Measurements from ENCODE around the gene FOLR3.

The FOLR3 gene

DNA sequence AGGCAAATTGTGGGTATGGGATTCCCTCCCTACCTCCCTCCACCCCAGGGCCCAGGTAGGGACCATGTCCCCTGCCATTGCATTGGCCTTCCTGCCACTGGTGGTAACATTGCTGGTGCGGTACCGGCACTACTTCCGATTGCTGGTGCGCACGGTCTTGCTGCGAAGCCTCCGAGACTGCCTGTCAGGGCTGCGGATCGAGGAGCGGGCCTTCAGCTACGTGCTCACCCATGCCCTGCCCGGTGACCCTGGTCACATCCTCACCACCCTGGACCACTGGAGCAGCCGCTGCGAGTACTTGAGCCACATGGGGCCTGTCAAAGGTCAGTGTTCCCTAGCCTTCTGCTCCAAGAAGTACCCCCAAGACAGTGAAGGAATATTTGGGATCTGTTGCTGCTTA is 29.6 kb upstream of the FOLR3 start, which contains the start of gene TOMT:
TSS of gene TOMT (plus strand) at position 37 of the 400 bp plus-strand sequence. CDS start at position 65, 28 bp downstream.
- H3K4me3 ChIP-seq (ENCODE audit: low read length, poor library complexity, severe bottlenecking) = no peak within 1 kb of the TSS
- no peaks in the 10 kb centered on the region for H3K36me3 ChIP-seq (ENCODE audit: insufficient read depth, low read length)
- peaks cover 21% of the 10 kb centered on the region for H3K79me2 ChIP-seq (ENCODE audit: insufficient read depth, low read length)
- H3K4me1 ChIP-seq (ENCODE audit: insufficient read depth, low read length, poor library complexity, severe bottlenecking) = peaks cover 25% of the 10 kb centered on the region
- no peaks in the 10 kb centered on the region for H3K9me3 ChIP-seq (ENCODE audit: insufficient read depth, low read depth, low read length)
- peaks cover 4% of the 10 kb centered on the region for H4K20me1 ChIP-seq (ENCODE audit: insufficient read depth, low read length, poor library complexity, severe bottlenecking)
- H3K4me2 ChIP-seq (ENCODE audit: low read depth, low read length, poor library complexity, severe bottlenecking) = no peak within 1 kb of the TSS
- H3K9me2 ChIP-seq (replicated peaks; ENCODE audit: low read depth, low read length) = no peaks in the 10 kb centered on the region
- H2AFZ ChIP-seq (ENCODE audit: low read length) = no peak within 1 kb of the TSS
- TF ChIP-seq, protein P1, sequence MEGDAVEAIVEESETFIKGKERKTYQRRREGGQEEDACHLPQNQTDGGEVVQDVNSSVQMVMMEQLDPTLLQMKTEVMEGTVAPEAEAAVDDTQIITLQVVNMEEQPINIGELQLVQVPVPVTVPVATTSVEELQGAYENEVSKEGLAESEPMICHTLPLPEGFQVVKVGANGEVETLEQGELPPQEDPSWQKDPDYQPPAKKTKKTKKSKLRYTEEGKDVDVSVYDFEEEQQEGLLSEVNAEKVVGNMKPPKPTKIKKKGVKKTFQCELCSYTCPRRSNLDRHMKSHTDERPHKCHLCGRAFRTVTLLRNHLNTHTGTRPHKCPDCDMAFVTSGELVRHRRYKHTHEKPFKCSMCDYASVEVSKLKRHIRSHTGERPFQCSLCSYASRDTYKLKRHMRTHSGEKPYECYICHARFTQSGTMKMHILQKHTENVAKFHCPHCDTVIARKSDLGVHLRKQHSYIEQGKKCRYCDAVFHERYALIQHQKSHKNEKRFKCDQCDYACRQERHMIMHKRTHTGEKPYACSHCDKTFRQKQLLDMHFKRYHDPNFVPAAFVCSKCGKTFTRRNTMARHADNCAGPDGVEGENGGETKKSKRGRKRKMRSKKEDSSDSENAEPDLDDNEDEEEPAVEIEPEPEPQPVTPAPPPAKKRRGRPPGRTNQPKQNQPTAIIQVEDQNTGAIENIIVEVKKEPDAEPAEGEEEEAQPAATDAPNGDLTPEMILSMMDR (conservative IDR thresholded peaks at IDR 0.05; ENCODE audit: low read length) = no peak
- TF ChIP-seq EZH2phosphoT487 (IDR thresholded peaks at IDR 0.05; ENCODE audit: borderline replicate concordance) = no peak
- H3K9ac ChIP-seq (ENCODE audit: low read depth, low read length, poor library complexity, severe bottlenecking) = no peak within 1 kb of the TSS
- H3K27me3 ChIP-seq (ENCODE audit: insufficient read depth, low read length, poor library complexity, severe bottlenecking) = no peaks in the 10 kb centered on the region
- H3F3A ChIP-seq (ENCODE audit: low read depth) = no peaks in the 10 kb centered on the region

DNA sequence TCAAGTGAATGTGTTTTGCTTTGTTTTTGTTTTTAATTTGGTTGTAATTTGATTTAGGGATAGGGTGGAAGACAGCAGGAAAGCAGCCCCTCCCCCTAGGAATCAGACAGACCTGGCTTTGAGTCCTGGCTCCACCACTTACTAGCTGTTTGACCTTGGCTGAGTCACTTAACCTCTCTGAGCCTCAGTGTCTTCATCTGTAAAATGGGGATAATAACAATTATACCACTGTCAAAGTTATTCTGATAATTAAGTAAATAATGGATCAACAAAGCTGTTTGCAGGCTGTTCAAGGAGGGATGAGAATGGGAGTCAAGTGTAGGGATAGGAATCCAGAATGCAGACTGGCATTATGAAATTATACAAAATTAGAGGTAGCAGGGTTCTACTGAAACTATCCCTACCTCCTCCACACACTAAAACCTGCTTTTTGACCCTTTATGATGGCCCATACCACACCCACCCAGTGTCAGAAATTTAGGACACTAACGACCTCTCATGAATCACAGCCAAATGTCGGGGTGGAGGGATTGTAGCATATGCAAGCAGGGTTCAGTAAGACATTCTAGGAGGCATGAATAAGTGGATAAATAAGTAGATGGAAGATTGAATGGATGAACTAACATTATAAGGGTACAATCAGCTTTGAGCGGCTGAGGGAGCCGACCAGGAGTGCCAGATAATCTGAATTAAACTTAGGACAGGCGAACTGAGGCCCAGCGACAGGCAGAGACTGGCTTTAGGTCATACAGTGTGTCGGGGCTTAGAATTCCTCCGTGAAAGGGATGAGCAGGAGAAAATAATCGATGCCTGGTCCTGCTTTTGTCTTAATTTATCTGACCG is 24.0 kb upstream of the FOLR3 start:
- TF ChIP-seq EZH2phosphoT487 (IDR thresholded peaks at IDR 0.05; ENCODE audit: borderline replicate concordance) = no peak
- TF ChIP-seq, protein P1 (conservative IDR thresholded peaks at IDR 0.05; ENCODE audit: low read length) = no peak
- peak overlapping the region; percentile 94 for H3K9ac ChIP-seq (ENCODE audit: low read depth, low read length, poor library complexity, severe bottlenecking)
- no peaks in the 10 kb centered on the region for H3K9me2 ChIP-seq (replicated peaks; ENCODE audit: low read depth, low read length)
- peaks cover 9% of the 10 kb centered on the region; the same call in 1 of the 2 replicates for H3K79me2 ChIP-seq (ENCODE audit: insufficient read depth, low read length)
- no peaks in the 10 kb centered on the region for H3F3A ChIP-seq (ENCODE audit: low read depth)
- peaks cover 18% of the 10 kb centered on the region for H3K27me3 ChIP-seq (ENCODE audit: insufficient read depth, low read length, poor library complexity, severe bottlenecking)
- peak overlapping the region; percentile 95 for H3K4me3 ChIP-seq (ENCODE audit: low read length, poor library complexity, severe bottlenecking)
- peaks cover 16% of the 10 kb centered on the region for H3K4me1 ChIP-seq (ENCODE audit: insufficient read depth, low read length, poor library complexity, severe bottlenecking)
- H4K20me1 ChIP-seq (ENCODE audit: insufficient read depth, low read length, poor library complexity, severe bottlenecking) = no peaks in the 10 kb centered on the region
- no peaks in the 10 kb centered on the region for H3K36me3 ChIP-seq (ENCODE audit: insufficient read depth, low read length)
- no peaks in the 10 kb centered on the region for H3K9me3 ChIP-seq (ENCODE audit: insufficient read depth, low read depth, low read length)
- H2AFZ ChIP-seq (ENCODE audit: low read length) = peak overlapping the region; percentile 48
- H3K4me2 ChIP-seq (ENCODE audit: low read depth, low read length, poor library complexity, severe bottlenecking) = peak overlapping the region; percentile 95

DNA sequence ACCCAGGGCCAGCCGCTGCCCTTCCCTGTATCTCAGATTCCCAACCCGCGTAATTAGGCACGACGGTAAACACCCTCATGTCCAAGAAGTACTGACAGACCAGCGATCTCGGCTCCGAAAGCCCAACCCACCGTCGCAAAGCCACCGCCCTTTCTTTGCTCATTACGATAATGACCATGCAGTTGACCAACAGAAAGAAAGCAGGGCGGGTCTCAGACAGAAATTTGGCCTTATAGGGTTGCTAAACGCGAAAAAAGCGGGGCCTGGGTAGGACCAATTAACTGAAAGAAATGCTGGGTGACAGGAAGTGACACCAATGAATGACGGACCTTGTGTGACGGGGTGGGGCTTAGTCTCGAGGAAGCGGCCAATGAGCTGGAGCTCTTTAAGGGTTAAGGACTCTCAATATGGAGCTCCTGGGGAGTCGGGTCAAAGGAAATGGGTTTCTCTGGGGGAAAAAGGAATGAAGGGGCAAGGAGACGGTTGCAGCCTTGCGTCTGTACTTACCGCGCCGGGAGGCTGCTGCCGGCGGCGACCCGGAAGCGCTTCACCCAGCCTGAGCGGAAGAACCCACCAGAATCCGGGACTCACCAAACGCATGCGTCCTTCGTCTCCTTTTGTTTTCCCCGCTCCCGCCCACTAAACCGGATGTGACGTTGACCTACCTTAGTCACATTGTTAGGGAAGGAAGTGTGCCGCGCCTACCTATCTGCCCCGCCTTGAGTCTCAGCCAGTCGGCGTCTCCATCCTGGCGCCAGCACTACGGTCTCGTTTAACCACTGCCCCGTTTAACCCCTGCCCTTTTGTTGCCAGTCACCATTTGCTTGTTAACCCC is 23.2 kb upstream of the FOLR3 start, which contains the start of gene ANAPC15:
TSS of gene ANAPC15 (minus strand) at position 553 of the 835 bp plus-strand sequence. CDS start 1,419 bp downstream, outside the sequence.
- Histone ChIP-seq H3F3A (ENCODE audit: low read depth) (no peaks in the 10 kb centered on the region), H2AFZ (ENCODE audit: low read length) (peak within 1 kb of the TSS; percentile 87)

More for the DNA sequence above, 23.2 kb upstream of the FOLR3 start, which contains the start of gene ANAPC15:
- peaks cover 16% of the 10 kb centered on the region for H3K4me1 ChIP-seq (ENCODE audit: insufficient read depth, low read length, poor library complexity, severe bottlenecking)
- no peaks in the 10 kb centered on the region for H3K9me3 ChIP-seq (ENCODE audit: insufficient read depth, low read depth, low read length)
- peak within 1 kb of the TSS; percentile 95 for H3K4me3 ChIP-seq (ENCODE audit: low read length, poor library complexity, severe bottlenecking)
- H3K4me2 ChIP-seq (ENCODE audit: low read depth, low read length, poor library complexity, severe bottlenecking) = peak within 1 kb of the TSS; percentile 97
- H3K9ac ChIP-seq (ENCODE audit: low read depth, low read length, poor library complexity, severe bottlenecking) = peak within 1 kb of the TSS; percentile 94
- H3K79me2 ChIP-seq (ENCODE audit: insufficient read depth, low read length) = peaks cover 9% of the 10 kb centered on the region; the same call in 1 of the 2 replicates
- no peak for TF ChIP-seq EZH2phosphoT487 (IDR thresholded peaks at IDR 0.05; ENCODE audit: borderline replicate concordance)
- TF ChIP-seq, protein P1 (conservative IDR thresholded peaks at IDR 0.05; ENCODE audit: low read length) = no peak
- H3K9me2 ChIP-seq (replicated peaks; ENCODE audit: low read depth, low read length) = no peaks in the 10 kb centered on the region
- H3K27me3 ChIP-seq (ENCODE audit: insufficient read depth, low read length, poor library complexity, severe bottlenecking) = peaks cover 18% of the 10 kb centered on the region
- no peaks in the 10 kb centered on the region for H3K36me3 ChIP-seq (ENCODE audit: insufficient read depth, low read length)
- H4K20me1 ChIP-seq (ENCODE audit: insufficient read depth, low read length, poor library complexity, severe bottlenecking) = no peaks in the 10 kb centered on the region

Measured in Loucy (cell line).